ENCODE results near the gene ACAA1. TPM values are rescaled to one million over a fixed set of nuclear protein-coding genes. Genes with fewer than 3 reads are reported as not detected.
A peak's percentile ranks its signal among the peaks of the same experiment; 100 is the strongest.

The ACAA1 gene
- total and polyA plus RNA-seq, 2 of the 13 experiments (the other 11 are each of a cell fraction or from before 2014, with no cell fraction given) = 60.8 to 188 TPM

GRCh38 chr3:38138349-38139190 is 1.6 kb upstream of the ACAA1 start, which contains the start of gene MYD88 (continued):
- TF ChIP-seq BHLHE40 (IDR thresholded peaks at IDR 0.05; ENCODE audit: low read length) = peak; percentile 17; the same call in 1 of the 2 replicates
- TF ChIP-seq RERE (CRISPR knock-in tag; IDR thresholded peaks at IDR 0.05; ENCODE audit: low read depth) = no peak
- no peak for TF ChIP-seq HOMEZ (CRISPR knock-in tag; IDR thresholded peaks at IDR 0.05; ENCODE audit: low read depth)
- no peak for TF ChIP-seq ERF (CRISPR knock-in tag; IDR thresholded peaks at IDR 0.05)
- no peak; the same call in 1 of the 2 replicates for TF ChIP-seq NRL (CRISPR knock-in tag; IDR thresholded peaks at IDR 0.05; ENCODE audit: borderline replicate concordance)
- no peak for TF ChIP-seq IRF1 (CRISPR knock-in tag; IDR thresholded peaks at IDR 0.05; ENCODE audit: low read depth)
- TF ChIP-seq NFIB (CRISPR knock-in tag; IDR thresholded peaks at IDR 0.05; ENCODE audit: borderline replicate concordance) = no peak
- peak; percentile 72 for TF ChIP-seq HDAC2 (CRISPR knock-in tag; IDR thresholded peaks at IDR 0.05)
- 0 out of 2 replicates have a peak, but pooled peaks have one; percentile 22 for TF ChIP-seq ZNF790 (CRISPR knock-in tag; IDR thresholded peaks at IDR 0.05; ENCODE audit: borderline replicate concordance)
- TF ChIP-seq PCBP2 (optimal IDR thresholded peaks at IDR 0.05; ENCODE audit: low read depth, low read length, poor library complexity, severe bottlenecking) = no peak
- peak; percentile 88 for TF ChIP-seq TAF1 (CRISPR knock-in tag; IDR thresholded peaks at IDR 0.05)
- TF ChIP-seq PRDM4 (CRISPR knock-in tag; IDR thresholded peaks at IDR 0.05; ENCODE audit: borderline replicate concordance) = no peak
- no peak; the same call in 1 of the 2 replicates for TF ChIP-seq SNAPC5 (CRISPR knock-in tag; IDR thresholded peaks at IDR 0.05; ENCODE audit: borderline replicate concordance)
- TF ChIP-seq MIXL1 (CRISPR knock-in tag; IDR thresholded peaks at IDR 0.05) = no peak; the same call in 1 of the 2 replicates
- peak; percentile 37; the same call in 1 of the 2 replicates for TF ChIP-seq ETV5 (CRISPR knock-in tag; IDR thresholded peaks at IDR 0.05; ENCODE audit: borderline replicate concordance)
